Measurements from ENCODE around the gene KAT8. TPM values are rescaled to one million over a fixed set of nuclear protein-coding genes. Genes with fewer than 3 reads are reported as not detected.
A peak's percentile ranks its signal among the peaks of the same experiment; 100 is the strongest.

KAT8 gene
- total and polyA plus RNA-seq, 9 of the 15 experiments (the other 6 are each of a cell fraction or from before 2014, with no cell fraction given): 10.0 to 98.5 (median 76.4) TPM

GRCh38 chr16:31074814-31075183 lies 42.7 kb upstream of the KAT8 start:
- Histone ChIP-seq H3K27me3 (ENCODE audit: control insufficient read depth in 2 of 2, insufficient read depth in 2 of 2, low read length in 2 of 2) (no peaks in the 10 kb centered on the region), H3K9ac (ENCODE audit: insufficient read depth in 1 of 2, low read depth in 2 of 2, low read length in 2 of 2) (peak overlapping the region; percentile 86 to 95), H3K9me3 (replicated peaks; ENCODE audit: control insufficient read depth, insufficient read depth, low read depth, low read length) (no peaks in the 10 kb centered on the region), H3K79me2 (ENCODE audit: control insufficient read depth, insufficient read depth, low read length) (peaks cover 64% of the 10 kb centered on the region), H2AFZ (ENCODE audit: low read depth, low read length) (peak overlapping the region; percentile 95), H3K4me2 (ENCODE audit: insufficient read depth, low read length) (peak overlapping the region; percentile 97), H3K36me3 (ENCODE audit: control insufficient read depth, insufficient read depth, low read length) (peaks cover 42% of the 10 kb centered on the region), H3K4me3 (peak overlapping the region; percentile 79), H3K4me1 (replicated peaks in 1 of 2; ENCODE audit: control insufficient read depth in 2 of 2, insufficient read depth in 2 of 2, low read length in 2 of 2) (peaks cover 11 to 38% of the 10 kb centered on the region in 2 experiments; a peak in 4 of 5 replicates), H3K27ac (ENCODE audit: extremely low read depth, low read depth, low read length) (peak overlapping the region; percentile 84), H4K20me1 (replicated peaks; ENCODE audit: control insufficient read depth, insufficient read depth, low read length) (no peaks in the 10 kb centered on the region; the same call in 1 of the 2 replicates), H3K9me1 (ENCODE audit: control insufficient read depth, insufficient read depth, low read length) (no peaks in the 10 kb centered on the region)
- in situ Hi-C loops (cut with MboI) (no loop called here), intact Hi-C loops (cut with micrococcal nuclease) (loop anchor here (2.0 to 5.0 kb wide), 2 partner anchors 68 to 82 kb away; no protein-coding TSS in a partner anchor)
- 0 out of 2 replicates have a peak, but pooled peaks have one; percentile 5 for TF ChIP-seq ZNF407 (IDR thresholded peaks at IDR 0.05; ENCODE audit: low read depth)
- TF ChIP-seq SMARCE1 (IDR thresholded peaks at IDR 0.05): 0 out of 2 replicates have a peak, but pooled peaks have one; percentile 21
- TF ChIP-seq FOXJ2 (tag; IDR thresholded peaks at IDR 0.05): 0 out of 2 replicates have a peak, but pooled peaks have one; percentile 21
- 0 out of 2 replicates have a peak, but pooled peaks have one; percentile 19 for TF ChIP-seq ZNF224 (CRISPR knock-in tag; IDR thresholded peaks at IDR 0.05)
- TF ChIP-seq CAMTA2 (CRISPR knock-in tag; conservative IDR thresholded peaks at IDR 0.05): no peak
- no peak for TF ChIP-seq ETV1 (tag; conservative IDR thresholded peaks at IDR 0.05; ENCODE audit: low read depth)
- no peak for TF ChIP-seq CTCFL (IDR thresholded peaks at IDR 0.05; ENCODE audit: borderline replicate concordance, insufficient read depth, low read depth, low read length, poor library complexity, severe bottlenecking)
- TF ChIP-seq CHD1 (IDR thresholded peaks at IDR 0.05; ENCODE audit: low read length): peak; percentile 24
- TF ChIP-seq ZNF12 (CRISPR knock-in tag; IDR thresholded peaks at IDR 0.05): 0 out of 2 replicates have a peak, but pooled peaks have one; percentile 3
- TF ChIP-seq MCM3 (IDR thresholded peaks at IDR 0.05): no peak
- no peak for TF ChIP-seq ZNF551 (CRISPR knock-in tag; IDR thresholded peaks at IDR 0.05)
- CTCF ChIA-PET (ENCODE audit: low intra/inter-chr PET ratio): interaction anchor here (0.6 kb wide), 1 partner anchor 172 kb away, joined by 4 read pairs; no protein-coding TSS in a partner anchor
- FAIRE-seq (no peak), DNase-seq (ENCODE audit: extremely low read depth in 1 of 4, low spot score in 3 of 4) (no peak), ATAC-seq (no peak)
- POLR2A ChIA-PET: interaction anchor here (0.8 to 3.3 kb wide), 9 partner anchors 11 to 121 kb away, joined by 3 to 32 read pairs (median 7); partner anchors contain the start of gene FUS
- BruUV-seq (replicated peaks): TSS peak; percentile 75
- WGBS (ENCODE audit: insufficient coverage, low coverage, missing lambda C conversion rate): 2% methylated on average over 7 of the region's 7 CpGs
